Activated naive CD4-positive, alpha-beta T cell treated with anti-CD3 and anti-CD28 coated beads for 36 hours (primary cell): ENCODE measurements around the gene CXCL6. TPM values are rescaled to one million over a fixed set of nuclear protein-coding genes. Genes with fewer than 3 reads are reported as not detected.

Source experiments
- CTCF ChIA-PET: fragments of 350-600 bp; sonication (Branson Sonifier 250); formaldehyde crosslinking; loops from one replicate; lab custom pipeline; 2021; ENCODE audit warnings: antibody characterized with exemption; lab: Charles Lee
- DNase-seq: peaks from one replicate; pipeline ENCODE4 v3.0.0-alpha.2; 2020
- H3K27ac Mint-ChIP-seq: one replicate; pipeline ENCODE4 v1.8.0; 2021; ENCODE audit warnings: mild to moderate bottlenecking, mixed read lengths
- H3K27me3 Mint-ChIP-seq: one replicate; pipeline ENCODE4 v1.8.0; 2021; ENCODE audit warnings: low read depth, mixed read lengths
- H3K36me3 Mint-ChIP-seq: one replicate; pipeline ENCODE4 v1.8.0; 2021; ENCODE audit warnings: low read depth, mixed read lengths
- H3K4me1 Mint-ChIP-seq: one replicate; pipeline ENCODE4 v1.8.0; 2021; ENCODE audit warnings: low read depth, mixed read lengths
- H3K4me3 Mint-ChIP-seq: one replicate; pipeline ENCODE4 v1.8.0; 2021; ENCODE audit warnings: mild to moderate bottlenecking, moderate library complexity, mixed read lengths
- H3K9me3 Mint-ChIP-seq: one replicate; pipeline ENCODE4 v1.8.0; 2021; ENCODE audit warnings: mixed read lengths
- intact Hi-C: fragments of 100-400 bp; cut with micrococcal nuclease; formaldehyde crosslinking; loops from one replicate; pipeline ENCODE4 v1.15.1; 2023
- total RNA-seq, 2 experiments: library from RNA; stranded (reverse); gene quantifications; one replicate each; pipeline ENCODE4 v1.2.3, GENCODE V29; 2021

Gene CXCL6
- total RNA-seq, 2 experiments from 2014 or later: not detected

- DNase-seq: no peak
- intact Hi-C loops: no loop called here
- Mint-ChIP-seq H3K27me3 (peaks cover 3% of the 10 kb centered on the region), H3K4me3 (no peak overlapping the region), H3K36me3 (no peaks in the 10 kb centered on the region), H3K4me1 (no peaks in the 10 kb centered on the region), H3K27ac (no peak overlapping the region), H3K9me3 (no peaks in the 10 kb centered on the region)
- CTCF ChIA-PET: no interaction called here
These were observed 14.1 kb upstream of the CXCL6 start for GRCh38 chr4:73822389-73822788.

GRCh38 chr4:73822812-73823504, 13.5 kb upstream of the CXCL6 start:
- intact Hi-C loops: no loop called here
- Mint-ChIP-seq H3K4me1 (no peaks in the 10 kb centered on the region), H3K36me3 (no peaks in the 10 kb centered on the region), H3K9me3 (peaks cover 2% of the 10 kb centered on the region), H3K27me3 (peaks cover 3% of the 10 kb centered on the region), H3K4me3 (no peak overlapping the region), H3K27ac (no peak overlapping the region)
- DNase-seq: no peak
- CTCF ChIA-PET: no interaction called here

- intact Hi-C loops: no loop called here
- Mint-ChIP-seq H3K9me3 (peaks cover 2% of the 10 kb centered on the region), H3K36me3 (no peaks in the 10 kb centered on the region)
These were observed 12.7 kb upstream of the CXCL6 start for GRCh38 chr4:73823760-73824159.

GRCh38 chr4:73828956-73829355, 7.5 kb upstream of the CXCL6 start:
- H3K4me3 Mint-ChIP-seq: no peak overlapping the region
- intact Hi-C loops: no loop called here

More at GRCh38 chr4:73823760-73824159, 12.7 kb upstream of the CXCL6 start:
- CTCF ChIA-PET: no interaction called here
- Mint-ChIP-seq H3K27me3 (peaks cover 3% of the 10 kb centered on the region), H3K4me3 (no peak overlapping the region), H3K4me1 (no peaks in the 10 kb centered on the region), H3K27ac (no peak overlapping the region)
- DNase-seq: no peak

GRCh38 chr4:73831569-73831968, 4.9 kb upstream of the CXCL6 start:
- intact Hi-C loops: no loop called here
- no peak overlapping the region for H3K27ac Mint-ChIP-seq
- no peaks in the 10 kb centered on the region for H3K27me3 Mint-ChIP-seq
- no peak overlapping the region for H3K4me3 Mint-ChIP-seq
- no peaks in the 10 kb centered on the region for H3K4me1 Mint-ChIP-seq
- DNase-seq: no peak
- CTCF ChIA-PET: no interaction called here
- peaks cover 2% of the 10 kb centered on the region for H3K9me3 Mint-ChIP-seq
- no peaks in the 10 kb centered on the region for H3K36me3 Mint-ChIP-seq

More at GRCh38 chr4:73828956-73829355, 7.5 kb upstream of the CXCL6 start:
- Mint-ChIP-seq H3K27me3 (peaks cover 3% of the 10 kb centered on the region), H3K4me1 (no peaks in the 10 kb centered on the region), H3K36me3 (no peaks in the 10 kb centered on the region), H3K27ac (no peak overlapping the region), H3K9me3 (peaks cover 2% of the 10 kb centered on the region)
- CTCF ChIA-PET: no interaction called here
- DNase-seq: no peak

GRCh38 chr4:73832651-73833237, 3.7 kb upstream of the CXCL6 start:
- peaks cover 8% of the 10 kb centered on the region for H3K27me3 Mint-ChIP-seq
- CTCF ChIA-PET: interaction anchor here (0.5 kb wide), 1 partner anchor 302 kb away, joined by 3 read pairs; no protein-coding TSS in a partner anchor
- no peak for DNase-seq
- no peaks in the 10 kb centered on the region for H3K36me3 Mint-ChIP-seq
- intact Hi-C loops: no loop called here
- peaks cover 2% of the 10 kb centered on the region for H3K4me1 Mint-ChIP-seq
- no peak overlapping the region for H3K27ac Mint-ChIP-seq
- H3K4me3 Mint-ChIP-seq: no peak overlapping the region
- peaks cover 2% of the 10 kb centered on the region for H3K9me3 Mint-ChIP-seq

- Mint-ChIP-seq H3K4me1 (peaks cover 2% of the 10 kb centered on the region), H3K4me3 (no peak overlapping the region), H3K27me3 (peaks cover 28% of the 10 kb centered on the region), H3K36me3 (no peaks in the 10 kb centered on the region), H3K9me3 (no peaks in the 10 kb centered on the region), H3K27ac (no peak overlapping the region)
- CTCF ChIA-PET: no interaction called here
- DNase-seq: no peak
- intact Hi-C loops: no loop called here
These were observed 2.6 kb downstream of the CXCL6 start for GRCh38 chr4:73839071-73839470.

- CTCF ChIA-PET: no interaction called here
- H3K36me3 Mint-ChIP-seq: no peaks in the 10 kb centered on the region
- DNase-seq: no peak
- peaks cover 28% of the 10 kb centered on the region for H3K27me3 Mint-ChIP-seq
- H3K4me1 Mint-ChIP-seq: peaks cover 2% of the 10 kb centered on the region
- H3K27ac Mint-ChIP-seq: no peak overlapping the region
- H3K4me3 Mint-ChIP-seq: no peak overlapping the region
- no peaks in the 10 kb centered on the region for H3K9me3 Mint-ChIP-seq
- intact Hi-C loops: no loop called here
These were observed 3.2 kb downstream of the CXCL6 start for GRCh38 chr4:73839715-73840114.

- H3K4me3 Mint-ChIP-seq: no peak overlapping the region
- peaks cover 2% of the 10 kb centered on the region for H3K4me1 Mint-ChIP-seq
- CTCF ChIA-PET: no interaction called here
- DNase-seq: no peak
- H3K9me3 Mint-ChIP-seq: no peaks in the 10 kb centered on the region
- no peak overlapping the region for H3K27ac Mint-ChIP-seq
- H3K27me3 Mint-ChIP-seq: peaks cover 32% of the 10 kb centered on the region
- intact Hi-C loops: no loop called here
- H3K36me3 Mint-ChIP-seq: no peaks in the 10 kb centered on the region
These were observed 4.9 kb downstream of the CXCL6 start for GRCh38 chr4:73841243-73841925.

GRCh38 chr4:73842696-73843095, 6.2 kb downstream of the CXCL6 start:
- DNase-seq: no peak
- peaks cover 23% of the 10 kb centered on the region for H3K27me3 Mint-ChIP-seq
- no peak overlapping the region for H3K4me3 Mint-ChIP-seq
- intact Hi-C loops: no loop called here
- H3K27ac Mint-ChIP-seq: no peak overlapping the region
- H3K4me1 Mint-ChIP-seq: no peaks in the 10 kb centered on the region
- CTCF ChIA-PET: no interaction called here
- no peaks in the 10 kb centered on the region for H3K36me3 Mint-ChIP-seq
- H3K9me3 Mint-ChIP-seq: no peaks in the 10 kb centered on the region

- H3K9me3 Mint-ChIP-seq: no peaks in the 10 kb centered on the region
- peaks cover 23% of the 10 kb centered on the region for H3K27me3 Mint-ChIP-seq
- no peak overlapping the region for H3K4me3 Mint-ChIP-seq
- CTCF ChIA-PET: interaction anchor here (0.6 kb wide), 1 partner anchor 43 kb away, joined by 4 read pairs; no protein-coding TSS in a partner anchor
- no peak for DNase-seq
- H3K36me3 Mint-ChIP-seq: no peaks in the 10 kb centered on the region
- intact Hi-C loops: no loop called here
- H3K27ac Mint-ChIP-seq: no peak overlapping the region
- H3K4me1 Mint-ChIP-seq: no peaks in the 10 kb centered on the region
These were observed 6.9 kb downstream of the CXCL6 start for GRCh38 chr4:73843369-73843768.

GRCh38 chr4:73844345-73844744, 7.9 kb downstream of the CXCL6 start:
- peaks cover 16% of the 10 kb centered on the region for H3K27me3 Mint-ChIP-seq
- DNase-seq: no peak
- H3K9me3 Mint-ChIP-seq: no peaks in the 10 kb centered on the region
- H3K4me3 Mint-ChIP-seq: no peak overlapping the region
- CTCF ChIA-PET: no interaction called here
- H3K36me3 Mint-ChIP-seq: no peaks in the 10 kb centered on the region
- intact Hi-C loops: no loop called here
- H3K27ac Mint-ChIP-seq: no peak overlapping the region
- no peaks in the 10 kb centered on the region for H3K4me1 Mint-ChIP-seq
